ENCODE results near the gene DPP3. TPM values are rescaled to one million over a fixed set of nuclear protein-coding genes. Genes with fewer than 3 reads are reported as not detected.
A peak's percentile ranks its signal among the peaks of the same experiment; 100 is the strongest.
"Not testable (repeated sequence)": the region's sequence is repeated elsewhere in the genome, so short reads cannot be mapped to it uniquely, and the experiment has no call there.

DPP3 gene
- total RNA-seq, 1 experiment from 2014 or later = 55.6 TPM

GRCh38 chr11:66438504-66439466 lies 41.4 kb upstream of the DPP3 start, which contains the start of gene MRPL11 (continued):
- no peak for TF ChIP-seq ELF1 (IDR thresholded peaks at IDR 0.05; ENCODE audit: borderline replicate concordance, low read depth)
- peak; percentile 95 for TF ChIP-seq YY1 (IDR thresholded peaks at IDR 0.05; ENCODE audit: extremely low read depth, insufficient replicate concordance, low read depth, low read length)
- peak; percentile 30 for TF ChIP-seq POLR2A (IDR thresholded peaks at IDR 0.05; ENCODE audit: borderline replicate concordance, extremely low read depth, insufficient read depth, insufficient read length)

DNA sequence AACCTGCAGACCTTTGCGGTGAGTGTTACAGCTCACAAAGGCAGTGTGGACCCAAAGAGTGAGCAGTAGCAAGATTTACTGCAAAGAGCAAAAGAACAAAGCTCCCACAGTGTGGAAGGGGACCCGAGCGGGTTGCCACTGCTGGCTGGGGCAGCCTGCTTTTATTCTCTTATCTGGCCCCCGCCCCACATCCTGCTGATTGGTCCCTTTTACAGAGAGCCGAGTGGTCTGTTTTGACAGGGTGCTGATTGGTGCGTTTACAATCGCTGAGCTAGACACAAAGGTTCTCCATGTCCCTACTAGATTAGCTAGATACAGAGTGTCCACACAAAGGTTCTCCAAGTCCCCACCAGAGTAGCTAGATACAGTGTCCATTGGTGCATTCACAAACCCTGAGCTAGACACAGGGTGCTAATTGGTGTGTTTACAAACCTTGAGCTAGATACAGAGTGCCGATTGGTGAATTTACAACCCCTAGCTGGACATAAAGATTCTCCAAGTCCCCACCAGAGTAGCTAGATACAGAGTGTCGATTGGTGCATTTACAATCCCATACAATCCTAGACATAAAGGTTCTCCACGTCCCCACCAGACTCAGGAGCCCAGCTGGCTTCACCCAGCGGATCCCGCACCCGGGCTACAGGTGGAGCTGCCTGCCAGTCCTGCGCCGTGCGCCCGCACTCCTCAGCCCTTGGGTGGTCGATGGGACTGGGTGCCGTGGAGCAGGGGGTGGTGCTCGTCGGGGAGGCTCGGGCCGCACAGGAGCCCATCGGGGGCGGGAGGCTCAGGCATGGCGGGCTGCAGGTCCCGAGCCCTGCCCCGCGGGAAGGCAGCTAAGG lies 39.9 kb upstream of the DPP3 start:
- H3K27me3 ChIP-seq (ENCODE audit: insufficient read depth, low read length); intact Hi-C loops (cut with micrococcal nuclease); H2AFZ ChIP-seq (ENCODE audit: low read depth, low read length, poor library complexity, severe bottlenecking); RAD21 ChIA-PET (ENCODE audit: low non-redundant PET in 1 of 2, low total read pairs in 2 of 2, uncharacterized antibody in 2 of 2, unreplicated experiment in 2 of 2); BruUV-seq (replicated peaks); DNase-seq (ENCODE audit: low read depth, low spot score); H3K4me2 ChIP-seq (ENCODE audit: low read length); H3K9me2 ChIP-seq (ENCODE audit: insufficient read depth); CTCF ChIA-PET; H3K27ac ChIP-seq (ENCODE audit: low read depth, low read length); H3K9ac ChIP-seq (ENCODE audit: low read length); H3K9me3 ChIP-seq (ENCODE audit: control insufficient read depth in 1 of 2, insufficient read depth in 1 of 2, low read depth in 1 of 2, low read length in 2 of 2); H3K4me3 ChIP-seq (replicated peaks in 1 of 2; ENCODE audit: low read depth in 1 of 2, low read length in 2 of 2); H4K20me1 ChIP-seq (ENCODE audit: insufficient read depth); ATAC-seq; POLR2A ChIA-PET: not testable (repeated sequence)
- H3K79me2 ChIP-seq (ENCODE audit: insufficient read depth, low read length) = peaks cover 16% of the 10 kb centered on the region
- peaks cover 8 to 18% of the 10 kb centered on the region in 2 experiments; a peak in 3 of 4 replicates for H3K36me3 ChIP-seq (ENCODE audit: control insufficient read depth in 1 of 2, insufficient read depth in 2 of 2, low read length in 2 of 2)
- peaks cover 4 to 25% of the 10 kb centered on the region in 2 experiments; a peak in 3 of 4 replicates for H3K4me1 ChIP-seq (ENCODE audit: control insufficient read depth in 1 of 2, insufficient read depth in 2 of 2, low read length in 2 of 2)

- H3K9ac ChIP-seq (ENCODE audit: low read length); H3K9me3 ChIP-seq (ENCODE audit: control insufficient read depth in 1 of 2, insufficient read depth in 1 of 2, low read depth in 1 of 2, low read length in 2 of 2); H3K4me2 ChIP-seq (ENCODE audit: low read length); H3K4me3 ChIP-seq (replicated peaks in 1 of 2; ENCODE audit: low read depth in 1 of 2, low read length in 2 of 2); H4K20me1 ChIP-seq (ENCODE audit: insufficient read depth); RAD21 ChIA-PET (ENCODE audit: low non-redundant PET in 1 of 2, low total read pairs in 2 of 2, uncharacterized antibody in 2 of 2, unreplicated experiment in 2 of 2); H3K27ac ChIP-seq (ENCODE audit: low read depth, low read length); BruUV-seq (replicated peaks); CTCF ChIA-PET; H3K27me3 ChIP-seq (ENCODE audit: insufficient read depth, low read length); H3K9me2 ChIP-seq (ENCODE audit: insufficient read depth); H2AFZ ChIP-seq (ENCODE audit: low read depth, low read length, poor library complexity, severe bottlenecking); intact Hi-C loops (cut with micrococcal nuclease); ATAC-seq; DNase-seq (ENCODE audit: low read depth, low spot score): not testable (repeated sequence)
- Histone ChIP-seq H3K36me3 (ENCODE audit: control insufficient read depth in 1 of 2, insufficient read depth in 2 of 2, low read length in 2 of 2) (peaks cover 2 to 12% of the 10 kb centered on the region in 2 experiments; a peak in 1 of 4 replicates), H3K4me1 (ENCODE audit: control insufficient read depth in 1 of 2, insufficient read depth in 2 of 2, low read length in 2 of 2) (peaks cover 4 to 25% of the 10 kb centered on the region in 2 experiments; a peak in 3 of 4 replicates), H3K79me2 (ENCODE audit: insufficient read depth, low read length) (peaks cover 16% of the 10 kb centered on the region)
- POLR2A ChIA-PET = interaction anchor here (0.6 kb wide), 1 partner anchor 46 kb away, joined by 3 read pairs; no protein-coding TSS in a partner anchor
Observed at GRCh38 chr11:66440940-66441282, 39.3 kb upstream of the DPP3 start.
